NT2/D1 (cell line): ENCODE measurements around the gene MCRIP2.
A peak's percentile ranks its signal among the peaks of the same experiment; 100 is the strongest.

Experiments
- DNase-seq: peaks from one replicate; pipeline ENCODE4 v3.0.0-alpha.2; 2011; ENCODE audit warnings: low read depth, low spot score
- H3K27me3 ChIP-seq: 2 replicates; pipeline ENCODE4 v1.6.0; 2011; ENCODE audit warnings: mild to moderate bottlenecking; ENCODE audit not compliant: insufficient read length, insufficient read depth
- H3K36me3 ChIP-seq: 2 replicates; pipeline ENCODE4 v1.6.1; 2011; ENCODE audit warnings: mild to moderate bottlenecking, low read length, mixed read lengths; ENCODE audit not compliant: insufficient read depth, insufficient read length
- H3K4me1 ChIP-seq: 2 replicates; pipeline ENCODE4 v1.5.1; 2011; ENCODE audit not compliant: insufficient read depth, insufficient read length
- H3K4me3 ChIP-seq: 2 replicates; pipeline ENCODE4 v1.5.1; 2011; ENCODE audit warnings: low read depth; ENCODE audit not compliant: insufficient read length
- H3K9ac ChIP-seq: 2 replicates; pipeline ENCODE4 v1.6.0; 2011; ENCODE audit warnings: low read depth; ENCODE audit not compliant: insufficient read length
- H3K9me3 ChIP-seq: 2 replicates; pipeline ENCODE4 v1.5.1; 2011; ENCODE audit warnings: mild to moderate bottlenecking, low read length; ENCODE audit not compliant: insufficient read depth
- SUZ12 ChIP-seq: IDR thresholded peaks from 2 replicates; pipeline ENCODE4 v1.6.1; 2011; ENCODE audit not compliant: insufficient read length, insufficient read depth; ENCODE audit errors: extremely low read depth
- YY1 ChIP-seq: IDR thresholded peaks from 2 replicates; pipeline ENCODE4 v1.6.1; 2011; ENCODE audit not compliant: insufficient read length, insufficient read depth
- ZNF274 ChIP-seq: IDR thresholded peaks from 2 replicates; pipeline ENCODE4 v1.6.1; 2011; ENCODE audit warnings: mild to moderate bottlenecking, low read depth, low read length

The MCRIP2 gene

GRCh38 chr16:608019-608418 lies 33.6 kb upstream of the MCRIP2 start:
- DNase-seq: no peak
- no peak for TF ChIP-seq SUZ12
- no peak for TF ChIP-seq ZNF274
- no peak for TF ChIP-seq YY1
- no peaks in the 10 kb centered on the region for H3K36me3 ChIP-seq
- H3K9ac ChIP-seq: no peak overlapping the region
- peaks cover 3% of the 10 kb centered on the region for H3K27me3 ChIP-seq
- peaks cover 6% of the 10 kb centered on the region for H3K4me1 ChIP-seq
- peaks cover 5% of the 10 kb centered on the region; the same call in 1 of the 2 replicates for H3K9me3 ChIP-seq
- no peak overlapping the region for H3K4me3 ChIP-seq

GRCh38 chr16:609316-609715 lies 32.3 kb upstream of the MCRIP2 start:
- DNase-seq: no peak
- H3K4me1 ChIP-seq: peaks cover 6% of the 10 kb centered on the region
- TF ChIP-seq YY1: no peak
- TF ChIP-seq ZNF274: no peak
- no peak for TF ChIP-seq SUZ12
- H3K9me3 ChIP-seq: peaks cover 11% of the 10 kb centered on the region; the same call in 1 of the 2 replicates
- H3K36me3 ChIP-seq: peaks cover 3% of the 10 kb centered on the region
- no peak overlapping the region for H3K9ac ChIP-seq
- no peak overlapping the region for H3K4me3 ChIP-seq
- peaks cover 3% of the 10 kb centered on the region for H3K27me3 ChIP-seq

- Histone ChIP-seq H3K9ac (peak overlapping the region; percentile 36), H3K4me3 (no peak overlapping the region), H3K27me3 (peaks cover 3% of the 10 kb centered on the region), H3K4me1 (peaks cover 6% of the 10 kb centered on the region), H3K9me3 (peaks cover 9% of the 10 kb centered on the region; the same call in 1 of the 2 replicates), H3K36me3 (peaks cover 8% of the 10 kb centered on the region)
- TF ChIP-seq ZNF274 (no peak), SUZ12 (no peak), YY1 (no peak)
- DNase-seq: no peak
Observed at GRCh38 chr16:609984-610383, 31.6 kb upstream of the MCRIP2 start.

GRCh38 chr16:610513-611381 lies 30.9 kb upstream of the MCRIP2 start:
- Histone ChIP-seq H3K4me3 (no peak overlapping the region), H3K4me1 (peaks cover 6% of the 10 kb centered on the region)
- DNase-seq: no peak

GRCh38 chr16:615122-615521 lies 26.5 kb upstream of the MCRIP2 start:
- no peak for DNase-seq
- Histone ChIP-seq H3K4me3 (no peak overlapping the region), H3K9ac (no peak overlapping the region), H3K36me3 (peaks cover 8% of the 10 kb centered on the region), H3K27me3 (no peaks in the 10 kb centered on the region), H3K4me1 (peaks cover 3% of the 10 kb centered on the region), H3K9me3 (peaks cover 6% of the 10 kb centered on the region; the same call in 1 of the 2 replicates)
- TF ChIP-seq ZNF274: no peak

More at GRCh38 chr16:610513-611381, 30.9 kb upstream of the MCRIP2 start:
- peaks cover 6% of the 10 kb centered on the region; the same call in 1 of the 2 replicates for H3K9me3 ChIP-seq
- peaks cover under 1% of the 10 kb centered on the region for H3K27me3 ChIP-seq
- no peak for TF ChIP-seq ZNF274
- TF ChIP-seq YY1: no peak
- no peak for TF ChIP-seq SUZ12
- peaks cover 8% of the 10 kb centered on the region for H3K36me3 ChIP-seq
- H3K9ac ChIP-seq: no peak overlapping the region

GRCh38 chr16:616733-617586 lies 24.7 kb upstream of the MCRIP2 start:
- Histone ChIP-seq H3K9ac (no peak overlapping the region), H3K4me3 (no peak overlapping the region), H3K36me3 (peaks cover 8% of the 10 kb centered on the region), H3K9me3 (peaks cover 6% of the 10 kb centered on the region; the same call in 1 of the 2 replicates), H3K27me3 (no peaks in the 10 kb centered on the region), H3K4me1 (peaks cover 6% of the 10 kb centered on the region)
- no peak for DNase-seq
- TF ChIP-seq YY1 (no peak), SUZ12 (no peak), ZNF274 (no peak)

GRCh38 chr16:617855-618254 lies 23.8 kb upstream of the MCRIP2 start:
- Histone ChIP-seq H3K36me3 (peaks cover 8% of the 10 kb centered on the region), H3K9me3 (peaks cover 6% of the 10 kb centered on the region; the same call in 1 of the 2 replicates), H3K4me3 (no peak overlapping the region), H3K4me1 (peaks cover 12% of the 10 kb centered on the region), H3K9ac (no peak overlapping the region), H3K27me3 (no peaks in the 10 kb centered on the region)
- TF ChIP-seq ZNF274: no peak
- no peak for TF ChIP-seq YY1
- TF ChIP-seq SUZ12: no peak
- DNase-seq: no peak
